Left renal cortex interstitium (tissue), 4 donors: ENCODE data around the gene TMEM130. TPM values are rescaled to one million over a fixed set of nuclear protein-coding genes. Genes with fewer than 3 reads are reported as not detected.
"Not testable (repeated sequence)": the region's sequence is repeated elsewhere in the genome, so short reads cannot be mapped to it uniquely, and the experiment has no call there.

ENCODE experiments used
- DNase-seq, 4 donors: peaks; one replicate each; pipeline ENCODE4 v3.0.0-alpha.2; 2013; ENCODE audit warnings: low read depth in 4 of 4, low spot score in 2 of 4, missing footprints in 1 of 4
- polyA plus RNA-seq, 4 donors: library from polyadenylated mRNA; unstranded; fragments of 120-200 nt; gene quantifications; one replicate each; pipeline ENCODE4 v1.2.1, GENCODE V29; 2013; ENCODE audit not compliant: insufficient read length in 4 of 4

Gene TMEM130
- polyA plus RNA-seq, 4 donors, result 4.5 to 6.9 (median 5.2) TPM

DNA sequence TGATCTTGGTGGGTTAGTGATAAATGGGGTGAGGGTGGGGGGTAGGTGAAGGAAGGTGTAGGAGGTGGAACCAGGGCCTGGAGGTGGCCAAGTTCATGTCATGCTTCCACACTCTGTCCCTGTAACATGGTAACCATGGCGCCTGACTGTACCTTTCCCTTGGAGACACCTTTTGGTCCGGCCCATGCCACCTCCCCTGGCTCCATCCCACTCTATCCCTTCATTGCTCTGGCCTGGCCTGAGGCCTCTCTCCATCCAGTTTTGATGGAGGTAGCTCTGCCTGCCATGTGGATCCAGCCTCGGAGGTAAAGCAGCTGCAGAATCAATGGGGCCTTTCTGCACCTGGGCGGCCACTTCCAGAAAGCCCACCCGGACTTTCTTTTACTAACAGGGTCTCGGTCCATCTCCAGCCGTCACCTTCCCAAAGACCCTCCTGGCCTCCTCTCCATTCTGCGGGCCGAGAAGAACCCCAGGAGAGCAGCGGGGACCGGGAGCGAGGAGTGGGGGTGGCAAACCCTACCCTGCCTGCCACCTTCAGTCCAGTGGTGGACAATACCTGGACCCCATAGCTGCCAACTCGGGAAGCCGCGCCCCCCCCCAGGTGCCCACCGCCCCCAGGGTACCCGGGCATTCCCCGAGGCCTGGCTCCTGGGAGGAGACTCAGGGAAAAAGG is 8.0 kb upstream of the TMEM130 start:
- DNase-seq, result no peak

DNA sequence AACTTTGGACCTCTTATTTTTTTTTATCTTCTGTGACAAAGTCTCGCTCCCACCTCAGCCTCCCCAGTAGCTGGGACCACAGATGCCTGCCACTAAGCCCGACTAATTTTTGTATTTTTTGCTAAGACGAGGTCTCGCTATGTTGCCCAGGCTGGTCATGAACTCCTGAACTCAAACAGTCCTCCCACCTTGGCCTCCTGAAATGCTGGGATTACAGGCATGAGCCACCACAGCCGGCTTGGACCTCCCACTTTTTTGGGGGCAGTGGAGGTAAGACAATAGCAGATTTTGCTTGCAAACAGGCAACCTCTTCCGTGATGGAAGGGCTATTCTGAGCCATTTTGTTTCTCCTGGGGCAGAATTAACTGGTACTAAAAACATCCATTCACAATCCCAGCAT is 7.3 kb upstream of the TMEM130 start:
- no peak for DNase-seq

DNA sequence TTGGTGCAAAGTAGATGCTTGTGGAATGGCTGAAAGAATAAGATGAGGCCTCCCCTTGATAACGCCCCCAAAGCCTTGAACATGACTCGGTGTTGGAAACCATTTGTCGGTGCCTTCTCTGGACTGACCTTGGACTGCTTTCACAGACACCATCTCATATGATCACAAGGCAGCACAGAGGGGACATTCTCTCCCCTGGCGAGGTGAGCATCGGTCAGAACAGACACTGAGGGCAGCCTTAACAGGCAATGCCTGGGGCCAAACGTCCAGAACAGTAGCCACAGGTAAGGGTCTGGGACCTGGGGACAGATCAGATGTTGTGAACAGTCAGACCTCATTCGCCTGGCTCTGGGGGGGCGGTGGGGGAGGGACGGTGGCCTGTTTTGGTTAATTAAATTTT is 5.7 kb upstream of the TMEM130 start:
- DNase-seq, result no peak

DNA sequence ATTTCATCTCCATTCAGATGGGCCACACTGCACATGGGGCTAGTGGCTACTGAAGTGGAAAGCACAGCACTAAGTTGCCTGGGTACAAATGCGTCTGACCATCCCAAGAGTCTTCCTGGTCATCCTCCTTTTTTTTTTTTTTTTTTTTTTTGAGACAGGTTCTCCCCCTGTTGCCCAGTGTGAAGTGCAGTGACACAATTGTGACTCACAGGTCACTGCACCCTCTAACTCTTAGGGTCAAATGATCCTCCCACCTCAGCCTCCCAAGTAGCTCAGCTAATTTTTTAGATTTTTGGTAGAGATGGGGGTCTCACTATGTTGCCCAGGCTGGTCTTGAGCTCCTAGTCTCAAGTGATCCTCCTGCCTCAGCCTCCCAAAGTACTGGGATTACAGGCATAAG is 5.1 kb upstream of the TMEM130 start:
- no peak for DNase-seq

DNA sequence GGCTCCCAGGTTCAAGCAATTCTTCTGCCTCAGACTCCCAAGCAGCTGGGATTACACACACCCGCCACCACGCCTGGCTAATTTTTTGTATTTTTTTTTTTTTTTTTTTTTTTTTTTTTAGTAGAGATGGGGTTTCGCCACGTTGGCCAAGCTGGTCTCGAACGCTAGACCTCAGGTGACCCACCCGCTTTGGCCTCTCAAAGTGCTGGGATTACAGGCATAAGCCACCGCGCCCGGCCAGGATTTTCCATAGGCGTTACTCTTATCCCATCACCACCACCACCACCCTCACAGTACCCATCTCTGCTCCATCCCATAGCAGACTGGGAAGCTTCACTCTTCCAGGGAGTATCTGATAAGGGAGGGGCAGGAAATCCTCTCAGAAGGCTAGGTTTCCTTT is 3.8 kb upstream of the TMEM130 start:
- DNase-seq, result not testable (repeated sequence)

DNA sequence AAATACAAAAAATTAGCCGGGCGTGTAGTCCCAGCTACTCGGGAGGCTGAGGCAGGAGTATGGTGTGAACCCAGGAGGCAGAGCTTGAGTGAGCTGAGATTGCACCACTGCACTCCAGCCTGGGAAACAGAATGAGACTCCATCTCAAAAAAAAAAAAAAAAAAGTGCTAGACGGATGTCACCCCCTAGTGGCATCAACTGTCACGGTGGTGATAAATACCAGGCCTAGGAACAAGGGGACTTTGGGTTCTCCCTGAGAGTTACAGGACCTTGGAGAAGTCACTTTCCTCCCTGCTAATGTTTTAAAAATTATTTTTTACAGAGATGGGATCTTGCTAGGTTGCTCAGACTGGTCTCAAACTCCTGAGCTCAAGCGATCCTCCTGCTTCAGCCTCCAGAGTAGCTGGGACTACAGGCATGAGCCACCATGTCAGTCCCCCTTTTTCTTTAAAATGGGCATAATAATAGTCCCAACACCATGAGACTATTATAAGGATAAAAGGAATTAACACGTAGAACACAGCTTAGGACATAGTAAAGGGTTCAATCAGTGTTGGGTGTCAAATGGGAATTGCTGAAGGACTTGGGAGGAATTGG is 2.6 kb upstream of the TMEM130 start:
- no peak for DNase-seq

DNA sequence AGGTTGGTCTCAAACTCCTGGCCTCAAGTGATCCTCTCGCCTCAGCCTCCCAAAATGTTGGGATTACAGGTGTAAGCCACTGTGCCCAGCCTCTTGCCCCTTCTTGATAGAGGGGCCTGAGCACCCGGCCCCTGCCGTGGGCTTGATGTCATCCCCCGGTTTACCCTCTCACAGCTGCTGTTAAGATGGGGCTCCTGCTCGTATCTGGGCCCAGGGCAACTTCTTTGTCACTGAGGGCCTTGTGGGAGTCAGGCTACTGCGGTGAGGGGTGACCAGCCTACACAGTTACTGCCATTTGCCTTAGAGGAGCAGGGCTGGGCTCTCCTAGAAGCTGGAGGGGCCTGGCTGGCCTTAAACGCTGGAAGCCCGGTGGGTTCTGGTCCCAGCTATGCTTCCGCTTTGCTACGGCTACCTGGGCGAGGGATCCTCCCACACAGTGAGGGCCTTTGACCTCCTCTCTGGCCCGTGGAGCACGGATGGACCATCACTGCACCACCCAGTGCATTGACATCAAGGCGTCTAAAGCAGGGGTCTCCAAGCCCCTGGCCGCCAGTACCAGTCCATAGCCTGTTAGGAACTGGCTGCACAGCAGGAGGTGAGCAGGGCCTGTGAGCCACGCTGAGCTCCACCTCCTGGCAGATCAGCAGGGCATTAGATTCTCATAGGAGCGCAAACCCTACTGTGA is 1.1 kb upstream of the TMEM130 start:
- no peak for DNase-seq

DNA sequence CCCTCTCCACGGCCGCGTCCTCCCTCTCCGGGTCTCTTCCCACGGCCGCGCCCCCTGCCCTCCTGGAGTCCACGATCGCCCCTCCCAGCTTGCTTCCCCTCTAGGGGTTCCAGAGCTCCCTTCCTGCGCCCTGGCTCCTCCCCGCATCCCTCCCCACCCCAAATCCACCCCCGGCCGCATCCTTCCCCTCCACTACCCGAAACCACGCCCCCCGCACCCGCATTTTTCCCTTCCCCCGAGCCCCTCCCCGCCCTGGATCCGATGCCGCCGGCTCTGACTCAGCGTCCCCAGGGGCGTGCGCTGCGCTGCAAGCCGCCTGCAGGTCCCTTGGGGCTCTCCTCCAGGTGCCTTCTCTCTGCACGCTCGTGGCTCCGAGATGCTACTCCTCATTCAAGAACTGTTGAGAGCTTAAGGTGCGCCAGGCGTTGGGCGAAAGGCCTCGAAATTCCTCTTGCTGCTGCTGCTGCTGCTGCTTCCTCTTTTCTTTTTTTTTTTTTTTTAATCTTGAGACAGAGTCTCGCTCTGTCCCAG is 372 bp upstream of the TMEM130 start:
- no peak for DNase-seq

DNA sequence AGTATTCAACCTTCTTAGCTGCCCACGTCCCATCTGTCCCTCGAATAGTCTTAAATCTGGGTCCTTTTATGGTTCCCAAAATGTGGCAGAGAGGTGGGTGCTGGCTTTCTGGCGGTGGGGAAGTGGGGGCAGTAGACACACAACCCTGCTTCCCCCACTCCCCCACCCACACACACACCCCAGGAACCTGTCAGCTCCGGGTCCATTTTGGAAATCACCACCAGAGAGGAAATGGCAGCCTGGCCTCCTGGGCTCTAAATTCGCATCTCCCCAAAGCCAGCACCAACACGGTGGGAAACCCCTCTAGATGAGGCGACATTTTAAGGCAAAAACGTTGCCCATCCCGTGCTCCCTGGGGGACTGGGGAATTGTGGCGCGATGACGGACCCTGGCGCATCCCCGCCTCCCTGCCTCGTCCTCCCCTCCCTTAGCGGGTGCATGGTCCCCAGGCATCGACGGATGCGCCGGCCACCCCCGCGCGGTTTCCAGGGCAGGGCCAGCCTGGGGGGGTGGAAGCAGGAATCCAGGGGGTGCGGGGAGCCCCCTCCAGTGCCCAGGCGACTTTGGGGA is 702 bp downstream of the TMEM130 start:
- DNase-seq, result no peak

DNA sequence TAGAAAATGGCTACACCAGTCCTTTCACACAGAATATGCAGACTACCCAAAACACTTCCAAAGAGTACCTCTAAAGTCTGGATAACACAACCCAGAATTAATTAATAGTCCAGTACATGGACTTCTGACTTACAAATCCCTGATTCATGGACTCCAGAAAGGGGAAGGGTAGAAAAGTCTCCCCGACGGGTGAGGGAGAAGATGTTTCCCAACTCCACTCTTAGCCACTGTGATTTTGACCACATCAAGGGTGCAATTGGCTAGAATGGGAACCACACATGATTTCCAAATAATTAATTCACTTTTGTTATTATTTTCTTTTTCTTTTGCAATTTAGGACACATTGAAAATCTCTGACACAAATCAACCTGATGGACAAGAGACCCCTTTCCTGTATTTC is 1.4 kb downstream of the TMEM130 start:
- DNase-seq, result no peak

DNA sequence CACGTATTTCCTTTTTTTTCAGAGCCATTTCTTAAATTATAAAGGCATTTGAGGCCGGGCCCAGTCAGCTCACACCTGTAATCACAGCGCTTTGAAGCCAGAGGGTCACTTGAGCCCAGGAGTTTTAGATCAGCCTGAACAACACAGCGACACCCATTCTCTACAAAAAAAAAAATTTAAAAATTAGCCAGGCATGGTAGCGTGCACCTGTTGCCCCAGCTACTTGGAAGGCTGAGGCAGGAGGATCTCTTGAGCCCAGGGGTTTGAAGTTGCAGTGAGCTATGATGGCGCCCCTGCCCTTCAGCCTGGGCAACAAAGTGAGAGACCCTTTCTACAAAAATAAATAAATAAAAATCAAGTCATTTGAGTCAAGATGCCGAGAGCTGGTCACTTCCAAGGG is 3.0 kb downstream of the TMEM130 start:
- no peak for DNase-seq

DNA sequence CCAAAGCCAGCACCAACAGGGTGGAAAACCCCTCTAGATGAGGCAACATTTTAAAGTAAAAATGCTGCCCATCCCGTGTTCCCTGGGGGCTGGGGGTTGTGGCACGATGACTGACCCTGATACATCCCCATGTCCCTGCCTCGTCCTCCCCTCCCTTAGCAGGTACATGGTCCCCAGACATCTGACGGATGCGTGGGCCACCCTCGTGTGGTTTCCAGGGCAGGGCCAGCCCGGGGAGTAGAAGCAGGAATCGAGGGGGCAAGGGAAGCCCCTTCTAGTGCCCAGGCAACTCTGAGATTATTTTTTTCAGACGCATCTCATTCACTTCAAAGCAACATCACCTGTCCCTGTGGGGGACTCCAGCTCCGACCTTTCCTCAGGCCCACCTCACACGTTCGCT is 3.5 kb downstream of the TMEM130 start:
- no peak for DNase-seq

DNA sequence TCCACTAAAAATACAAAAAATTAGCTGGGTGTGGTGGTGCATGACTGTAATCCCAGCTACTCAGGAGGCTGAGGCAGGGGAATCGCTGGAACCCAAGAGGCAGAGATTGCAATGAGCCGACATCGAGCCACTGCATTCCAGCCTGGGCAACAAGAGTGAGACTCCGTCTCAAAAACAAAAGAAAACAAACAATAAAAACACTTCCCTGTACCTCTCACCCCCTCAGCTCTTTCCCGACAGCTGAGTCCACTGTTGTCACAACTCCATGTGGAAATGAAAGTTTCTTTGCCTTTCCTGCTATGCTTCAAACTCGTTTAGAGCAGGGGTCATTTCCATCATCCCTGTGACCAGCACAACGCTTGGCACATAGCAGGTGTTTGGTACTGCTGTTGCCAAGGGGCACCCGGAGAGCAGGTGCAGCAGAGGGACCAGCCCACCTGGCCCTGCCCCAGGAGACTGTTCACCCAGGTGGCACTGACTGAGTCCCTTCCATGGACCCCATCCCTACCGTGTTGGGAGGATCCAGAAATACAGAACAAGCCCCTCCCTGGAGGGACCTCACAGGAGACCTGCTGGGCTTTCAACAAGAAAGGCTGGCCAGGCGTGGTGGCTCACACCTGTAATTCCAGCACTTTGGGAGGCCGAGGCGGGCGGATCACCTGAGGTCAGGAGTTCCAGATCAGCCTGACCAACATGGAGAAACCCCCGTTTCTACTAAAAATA is 4.9 kb downstream of the TMEM130 start:
- no peak for DNase-seq

DNA sequence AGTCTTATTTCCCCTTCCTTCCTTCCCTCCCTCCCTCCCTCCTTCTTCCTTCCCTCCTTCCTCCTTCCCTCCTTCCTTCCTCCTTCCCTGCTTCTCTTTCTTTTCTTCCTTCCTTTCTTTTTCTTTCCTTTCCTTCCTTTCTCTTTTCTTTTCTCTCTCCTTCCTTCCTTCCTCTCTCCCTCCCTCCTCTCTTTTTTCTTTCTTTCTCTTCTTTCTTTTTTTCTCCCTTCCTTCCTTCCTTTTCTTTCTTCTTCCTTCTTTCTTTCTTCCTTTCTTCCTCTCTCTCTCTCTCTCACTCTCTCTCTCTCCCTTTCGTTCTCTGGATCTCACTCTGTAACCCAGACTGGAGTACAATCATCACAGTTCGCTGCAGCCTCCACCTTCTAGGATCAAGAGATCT is 6.2 kb downstream of the TMEM130 start:
- DNase-seq, result no peak

DNA sequence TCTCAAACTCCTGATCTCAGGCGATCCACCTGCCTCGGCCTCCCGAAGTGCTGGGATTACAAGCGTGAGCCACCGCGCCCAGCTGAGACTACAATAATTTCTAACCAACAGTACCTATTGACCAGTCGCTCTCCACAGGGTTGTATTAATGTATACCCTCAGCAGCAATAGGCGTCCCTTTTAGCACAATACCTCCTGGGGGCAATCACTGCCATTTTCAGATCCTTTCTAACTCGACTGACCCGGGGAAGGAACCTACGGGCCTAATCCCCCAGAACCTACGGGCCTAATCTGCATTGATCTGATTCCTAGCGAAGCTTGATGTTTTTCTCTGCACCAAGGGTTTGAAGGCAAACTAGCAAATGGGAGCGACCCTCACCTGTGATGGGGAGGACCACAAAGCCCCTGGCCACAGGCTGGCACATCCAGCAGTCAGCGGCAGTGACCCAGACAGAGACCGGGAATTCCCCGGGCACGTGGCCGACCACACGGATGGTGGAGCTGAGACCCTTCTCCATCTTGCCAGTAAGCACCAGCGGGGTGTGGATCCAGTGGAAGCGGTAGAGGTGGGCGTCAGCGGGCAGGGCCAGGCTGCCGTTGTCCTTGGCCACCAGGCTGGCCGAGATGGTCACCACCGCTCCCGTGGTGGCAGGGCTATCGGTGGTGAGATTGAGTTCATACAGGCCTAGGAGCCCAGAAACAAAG is 6.9 kb downstream of the TMEM130 start:
- no peak for DNase-seq

DNA sequence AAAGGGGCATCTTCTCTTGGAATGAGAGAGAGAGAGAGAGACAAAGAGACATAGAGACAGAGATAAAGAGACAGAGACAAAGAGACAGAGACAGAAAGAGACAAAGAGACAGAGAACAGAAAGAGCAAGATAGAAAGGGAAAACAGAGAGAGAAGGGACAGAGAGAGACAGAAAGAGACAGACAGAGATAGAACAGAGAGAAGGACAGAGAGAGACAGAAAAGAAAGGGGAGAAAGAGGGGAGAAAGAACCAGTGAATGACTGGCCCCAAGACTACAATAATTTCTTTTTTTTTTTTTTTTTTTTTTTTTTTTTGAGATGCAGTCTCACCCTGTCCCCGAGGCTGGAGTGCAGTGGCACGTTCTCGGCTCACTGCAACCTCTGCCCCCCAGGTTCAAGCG is 7.6 kb downstream of the TMEM130 start:
- DNase-seq, result no peak

DNA sequence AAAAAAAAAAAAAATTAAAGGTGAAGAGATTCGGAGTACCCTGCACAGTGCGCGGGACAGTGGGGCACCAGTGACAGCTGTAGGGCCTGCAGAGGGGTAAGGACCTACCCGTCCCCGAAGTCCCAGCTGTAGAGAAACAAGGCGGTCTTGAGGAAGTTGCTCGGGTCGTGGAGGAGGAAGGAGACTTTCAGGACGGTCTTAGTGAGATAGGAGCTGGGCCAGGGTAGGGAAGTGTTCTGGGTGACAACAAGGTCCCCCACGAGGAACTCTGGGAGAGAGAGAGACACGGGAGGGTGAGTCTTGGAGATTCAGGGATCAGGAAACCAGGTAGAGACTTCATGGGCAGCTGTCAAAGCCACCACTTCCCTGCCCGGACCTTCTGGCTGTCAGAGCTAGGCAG is 9.7 kb downstream of the TMEM130 start:
- DNase-seq, result no peak

DNA sequence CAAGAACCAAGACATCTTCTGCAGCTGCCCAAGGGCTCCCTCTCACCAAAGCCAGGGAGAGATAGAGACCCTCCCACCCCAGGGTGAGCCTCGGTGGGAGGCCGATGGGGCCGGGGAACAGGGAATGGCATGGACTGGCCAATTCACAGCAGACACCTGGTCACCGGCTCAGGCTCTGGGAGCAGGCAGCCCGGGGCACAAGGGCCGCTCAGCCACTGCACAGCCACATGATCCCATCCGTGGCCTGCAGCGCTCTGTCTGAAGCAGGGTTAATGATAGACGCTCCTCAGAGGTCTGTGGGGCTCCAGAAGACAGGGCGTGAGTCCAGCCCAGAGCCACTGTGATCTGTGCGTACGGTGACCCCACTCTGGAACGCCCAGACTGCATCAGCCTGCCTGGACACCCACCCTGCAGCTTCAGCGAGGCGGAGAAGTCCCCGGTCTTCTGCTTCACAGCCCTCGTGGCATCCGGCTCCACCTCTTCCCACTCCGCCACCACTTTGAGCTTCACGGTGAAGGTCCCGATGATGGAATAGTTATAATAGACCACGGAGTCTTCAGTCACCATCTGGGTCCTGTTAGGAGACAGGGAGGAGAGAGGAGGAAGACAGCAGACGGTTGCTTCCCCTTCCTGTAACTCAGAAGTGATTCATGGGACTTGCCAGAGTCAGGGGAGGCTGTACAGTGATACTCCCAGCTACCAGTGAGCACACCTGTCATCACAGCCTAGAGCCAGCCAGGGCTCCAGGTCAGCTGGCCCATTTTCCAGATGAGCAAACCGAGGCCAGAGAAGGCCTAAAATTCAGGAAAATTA is 14.0 kb downstream of the TMEM130 start:
- DNase-seq, result no peak

DNA sequence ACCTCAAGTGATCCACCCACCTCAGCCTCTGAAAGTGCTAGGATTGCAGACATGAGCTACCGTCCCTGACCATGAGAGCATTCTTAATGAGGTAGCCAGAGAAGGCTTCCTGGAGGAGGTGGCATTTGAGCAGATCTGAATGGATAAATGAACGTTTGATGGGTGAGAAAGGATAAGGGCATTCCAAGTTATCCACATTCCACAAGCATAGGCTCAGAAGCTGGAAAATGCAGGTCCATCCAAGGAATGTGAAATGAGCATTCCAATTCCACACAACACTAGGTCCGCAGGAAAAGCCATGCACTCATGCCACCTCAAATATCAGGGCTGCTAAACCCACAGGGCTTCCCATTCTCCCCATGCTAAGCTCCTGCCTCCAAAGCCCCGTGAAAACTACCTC is 17.0 kb downstream of the TMEM130 start:
- no peak for DNase-seq

DNA sequence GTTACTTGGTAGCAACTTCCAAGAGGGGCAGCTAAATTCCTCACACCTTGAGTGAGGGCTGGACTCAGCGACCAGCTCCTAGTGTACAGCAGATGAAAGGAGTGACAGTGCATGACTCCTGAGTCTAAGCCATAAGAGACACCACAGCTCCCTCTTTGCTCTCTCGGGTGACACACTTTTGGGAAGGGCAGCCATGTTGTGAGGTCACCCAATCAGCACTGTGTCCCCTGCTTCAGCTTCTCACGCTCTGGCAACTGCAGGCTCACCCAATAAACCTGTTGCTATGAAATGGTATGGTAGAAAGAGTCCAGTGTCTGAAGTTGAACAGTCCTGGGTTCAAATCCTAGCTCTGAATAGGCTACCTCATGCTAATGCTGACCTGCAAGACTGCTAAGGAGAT is 20.9 kb downstream of the TMEM130 start:
- DNase-seq, result no peak
